IPS-18c (cell line): ENCODE results near the gene ABCD3.
"Not testable (repeated sequence)": the region's sequence is repeated elsewhere in the genome, so short reads cannot be mapped to it uniquely, and the experiment has no call there.

Experiments used
- H3K4me3 ChIP-seq: 2 replicates; pipeline ENCODE4 v1.7.0; 2013; ENCODE audit warnings: low read depth, mild to moderate bottlenecking, low read length, moderate library complexity; ENCODE audit not compliant: insufficient read depth
- H3K9me3 ChIP-seq: one replicate; pipeline ENCODE4 v1.6.1; 2013; ENCODE audit warnings: mild to moderate bottlenecking, low read length, moderate library complexity; ENCODE audit not compliant: control insufficient read depth, insufficient read depth

The ABCD3 gene

DNA sequence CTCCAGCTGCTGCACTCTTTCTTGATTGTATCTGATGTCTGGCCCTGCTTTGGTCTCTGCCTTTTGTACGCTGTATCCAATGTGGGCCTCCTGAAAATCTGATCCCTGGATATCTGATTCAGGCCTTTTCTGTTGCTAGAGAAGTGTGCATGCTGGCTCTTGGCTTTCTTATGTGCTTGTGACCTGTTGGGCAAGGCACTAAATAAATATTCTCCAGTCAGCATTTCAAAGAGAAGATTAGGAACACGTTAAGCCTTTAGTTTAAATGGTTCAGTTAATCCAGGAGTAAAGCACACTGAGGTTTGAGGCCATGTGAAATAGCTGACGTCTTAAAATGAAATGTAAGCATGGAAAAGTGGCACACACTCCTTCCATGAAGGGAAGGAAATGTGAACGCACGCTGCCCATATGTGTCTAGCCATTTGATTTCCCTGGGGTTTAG is 132.6 kb downstream of the ABCD3 start:
- H3K9me3 ChIP-seq, result no peaks in the 10 kb centered on the region
- H3K4me3 ChIP-seq, result no peak overlapping the region

DNA sequence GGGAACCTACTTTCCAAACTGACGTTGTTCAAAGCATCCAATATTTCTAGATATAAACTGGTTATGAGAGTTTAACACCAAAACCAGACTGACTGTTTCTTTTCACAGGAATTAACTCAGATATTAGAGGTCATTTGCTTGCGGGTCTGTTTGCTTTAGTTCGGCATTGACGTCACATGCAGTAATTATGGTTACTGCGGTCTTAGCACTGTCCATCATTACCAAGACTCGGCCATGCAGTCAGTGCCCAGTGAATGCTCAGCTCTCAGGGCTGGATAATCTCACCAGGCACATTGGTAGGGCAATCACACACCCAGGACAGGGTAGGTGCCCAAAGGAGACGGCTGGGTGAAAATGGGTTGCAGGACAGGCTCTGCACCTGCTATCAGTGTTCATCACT is 133.3 kb downstream of the ABCD3 start:
- no peak overlapping the region for H3K4me3 ChIP-seq

DNA sequence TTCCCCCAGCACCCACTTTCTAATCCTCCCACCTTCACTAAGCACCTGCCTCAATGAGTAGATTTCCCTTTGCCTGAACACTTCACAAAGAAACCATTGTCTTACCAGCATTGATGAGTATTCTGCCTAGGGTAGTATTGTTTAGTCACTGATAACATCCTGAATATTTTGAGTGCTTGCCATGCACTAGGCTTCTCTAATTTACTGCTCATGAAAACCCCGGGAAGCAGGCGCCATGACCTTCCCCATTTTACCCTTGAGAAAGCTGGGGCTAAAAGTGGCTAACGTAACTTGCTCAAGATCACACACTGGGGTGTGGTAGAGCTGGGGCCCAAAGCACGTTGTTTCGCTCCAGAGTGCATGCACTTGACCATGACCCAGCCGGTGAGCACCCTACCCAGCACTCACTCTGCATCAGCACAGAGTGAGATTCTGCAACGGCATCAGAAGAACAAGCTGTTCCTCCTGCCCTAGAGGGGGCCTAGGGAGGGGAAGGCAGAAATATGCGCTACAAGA is 133.9 kb downstream of the ABCD3 start:
- H3K9me3 ChIP-seq, result peaks cover 3% of the 10 kb centered on the region
- no peak overlapping the region for H3K4me3 ChIP-seq

More for the DNA sequence above, 133.3 kb downstream of the ABCD3 start:
- peaks cover 3% of the 10 kb centered on the region for H3K9me3 ChIP-seq

DNA sequence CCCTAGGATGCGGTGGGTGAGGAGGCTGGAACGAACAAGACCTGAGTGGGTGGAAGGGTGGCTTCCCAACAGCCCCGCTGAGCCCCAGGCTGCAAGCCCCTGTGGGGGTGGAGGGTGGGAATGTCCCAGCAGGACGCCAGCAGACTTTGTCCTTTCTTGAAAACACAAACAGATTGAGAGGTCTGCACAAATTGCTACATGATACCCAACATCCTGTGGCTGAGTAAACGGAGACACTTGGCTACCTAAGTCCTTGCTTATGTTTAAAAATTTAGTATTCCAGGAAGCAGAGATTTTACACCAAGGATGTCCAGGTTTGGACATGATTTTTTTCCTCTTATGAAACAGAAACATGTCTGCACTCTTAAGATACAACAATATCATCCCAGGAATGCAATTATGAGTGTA is 135.1 kb downstream of the ABCD3 start:
- H3K4me3 ChIP-seq, result no peak overlapping the region
- peaks cover 3% of the 10 kb centered on the region for H3K9me3 ChIP-seq

DNA sequence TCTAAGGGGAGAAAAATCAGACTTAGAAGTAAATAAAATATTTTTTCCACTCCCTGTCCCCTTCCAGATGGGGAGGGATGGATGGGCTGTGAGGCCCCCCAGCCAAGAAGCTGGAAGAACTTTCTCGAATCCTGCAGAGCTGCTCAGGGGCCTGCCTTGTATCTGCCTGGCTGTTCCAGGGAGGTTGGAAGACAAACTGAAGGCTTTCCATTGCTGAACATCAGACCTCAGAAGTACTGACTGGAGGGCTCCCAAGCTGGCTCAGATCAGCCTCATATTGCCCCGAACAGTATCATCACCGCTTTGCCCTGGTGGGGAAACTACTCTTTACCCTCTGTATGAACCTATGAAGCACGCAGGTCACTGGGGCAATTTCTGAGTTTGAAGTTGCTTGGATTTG is 135.7 kb downstream of the ABCD3 start:
- no peak overlapping the region for H3K4me3 ChIP-seq
- peaks cover 3% of the 10 kb centered on the region for H3K9me3 ChIP-seq

DNA sequence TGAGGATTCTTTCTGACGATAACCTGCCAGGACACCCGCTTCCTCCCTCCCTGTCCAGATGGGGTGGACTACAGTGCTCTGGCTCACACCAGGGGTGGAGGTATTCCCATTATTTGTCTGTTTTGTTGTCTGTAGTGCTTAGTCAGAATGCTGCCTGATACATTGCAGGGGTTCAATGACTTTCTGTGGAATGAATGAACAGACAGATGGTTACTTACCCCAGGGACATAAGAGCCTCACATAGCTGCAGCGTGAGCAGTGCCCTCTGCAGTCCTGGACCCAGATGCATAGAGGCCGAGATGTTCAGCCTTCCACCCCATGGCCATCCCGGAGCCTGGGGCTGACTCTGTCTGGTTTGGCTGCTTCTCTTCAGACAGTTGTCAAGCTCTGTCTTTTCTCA is 136.4 kb downstream of the ABCD3 start:
- Histone ChIP-seq H3K4me3 (no peak overlapping the region), H3K9me3 (peaks cover 3% of the 10 kb centered on the region)

DNA sequence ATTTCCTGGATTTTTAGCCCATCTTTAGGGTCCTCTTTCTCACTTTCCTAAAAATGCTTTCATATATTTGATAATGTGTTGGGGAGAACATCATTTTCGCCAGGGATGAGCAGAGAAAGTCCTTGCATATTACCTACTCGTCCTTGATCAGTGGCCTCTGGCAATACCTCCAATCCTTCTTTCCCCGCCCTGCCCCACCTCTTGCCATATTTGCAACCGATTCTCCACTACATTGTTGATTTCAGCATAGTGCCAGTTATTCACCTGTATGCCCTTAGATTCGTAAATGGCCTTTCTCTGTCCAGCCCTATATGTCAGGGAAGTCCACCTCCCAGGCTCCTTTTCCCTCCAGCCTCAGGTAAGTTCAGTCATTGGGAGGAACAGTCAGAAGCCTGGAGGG is 136.9 kb downstream of the ABCD3 start:
- H3K4me3 ChIP-seq, result no peak overlapping the region
- H3K9me3 ChIP-seq, result peaks cover 3% of the 10 kb centered on the region

DNA sequence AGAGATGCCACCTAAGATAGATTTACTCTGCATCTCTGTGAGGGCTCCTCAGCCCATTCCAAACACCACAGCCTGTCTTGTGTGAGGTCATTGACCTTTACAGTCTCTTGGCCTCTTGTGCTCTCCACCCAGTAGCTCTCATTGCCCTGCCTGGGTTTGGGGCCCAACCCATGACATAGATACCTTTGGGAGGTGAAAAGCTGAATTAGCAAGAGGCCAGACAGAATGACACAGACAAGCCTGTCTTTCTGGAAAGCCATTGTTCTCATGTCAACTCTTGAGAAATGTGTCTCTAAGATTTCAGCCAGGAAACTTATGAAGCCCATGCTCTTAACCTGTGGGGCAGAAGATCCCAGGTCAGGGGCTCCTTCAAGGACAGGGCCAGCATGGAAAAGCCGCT is 141.7 kb downstream of the ABCD3 start:
- peaks cover 7% of the 10 kb centered on the region for H3K9me3 ChIP-seq
- no peak overlapping the region for H3K4me3 ChIP-seq

DNA sequence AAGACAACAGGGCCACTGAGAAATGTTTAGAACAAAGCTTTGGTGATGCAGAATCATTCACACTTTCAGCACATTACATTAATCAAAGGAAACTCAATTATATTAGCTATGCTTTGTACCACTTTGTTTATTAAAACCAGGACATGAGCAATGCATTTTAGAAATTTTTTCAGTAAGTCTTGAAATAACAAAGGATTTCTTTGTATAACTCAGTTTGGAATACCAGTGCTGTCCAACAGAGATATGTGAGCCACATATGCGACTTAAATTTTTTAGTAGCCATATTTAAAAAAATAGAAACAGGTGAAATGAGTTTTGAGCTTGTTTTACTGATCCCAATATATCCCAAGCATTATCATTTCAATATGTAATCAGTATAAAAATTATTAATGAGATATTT is 142.1 kb downstream of the ABCD3 start:
- peaks cover 7% of the 10 kb centered on the region for H3K9me3 ChIP-seq

DNA sequence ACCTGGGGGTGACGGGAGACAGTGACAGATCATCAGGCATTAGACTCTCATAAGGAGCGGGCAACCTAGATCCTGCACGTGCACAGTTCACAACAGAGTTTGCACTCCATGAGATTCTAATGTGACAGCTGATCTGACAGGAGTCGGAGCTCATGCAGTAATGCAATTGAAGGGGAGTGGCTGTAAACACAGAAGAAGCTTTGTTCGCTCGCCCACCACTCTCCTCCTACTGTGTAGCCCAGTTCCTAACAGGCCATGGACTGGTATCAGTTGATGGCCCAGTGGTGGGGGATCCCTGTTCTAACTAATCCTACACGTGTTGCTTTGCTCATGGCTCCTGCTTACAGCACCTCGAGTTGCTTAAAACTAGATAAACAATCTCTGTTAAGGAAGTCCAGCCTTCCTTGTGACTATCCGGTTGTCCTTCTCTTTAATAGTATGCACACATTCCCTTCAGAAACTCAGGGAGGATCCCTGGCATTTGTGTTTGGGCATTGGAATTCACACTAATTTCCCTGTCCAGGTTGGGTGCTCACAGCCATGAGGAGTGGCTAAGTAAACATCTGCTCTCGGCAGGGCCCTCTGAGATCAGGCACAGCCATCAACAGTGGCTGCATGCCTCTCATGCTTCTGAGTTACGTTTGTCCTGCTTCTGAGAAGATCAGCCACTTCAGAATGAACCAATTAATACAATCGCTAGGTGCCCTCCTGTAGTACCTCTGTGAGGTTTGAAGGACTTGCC is 144.5 kb downstream of the ABCD3 start:
- Histone ChIP-seq H3K4me3 (no peak overlapping the region), H3K9me3 (peaks cover 6% of the 10 kb centered on the region)

More for the DNA sequence above, 142.1 kb downstream of the ABCD3 start:
- H3K4me3 ChIP-seq, result no peak overlapping the region

DNA sequence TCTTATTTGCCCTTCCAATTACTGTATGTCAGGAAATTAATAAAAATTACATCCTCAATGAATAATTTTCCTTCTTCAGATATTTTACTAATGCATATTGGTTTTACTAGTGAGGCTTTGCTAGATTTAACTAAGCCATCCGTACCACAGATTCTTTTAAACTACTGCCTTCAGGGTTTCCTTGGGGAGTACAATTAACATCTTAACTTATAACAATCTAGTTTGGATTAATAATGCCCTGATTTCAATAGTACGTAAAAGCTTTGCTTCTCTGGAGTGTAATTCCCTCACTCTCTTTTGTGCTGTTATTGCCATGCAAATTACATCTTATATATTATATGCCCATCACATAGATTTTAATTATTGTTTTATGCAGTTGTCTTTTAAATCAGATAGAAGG is 147.7 kb downstream of the ABCD3 start:
- no peak overlapping the region for H3K4me3 ChIP-seq
- H3K9me3 ChIP-seq, result peaks cover 6% of the 10 kb centered on the region

DNA sequence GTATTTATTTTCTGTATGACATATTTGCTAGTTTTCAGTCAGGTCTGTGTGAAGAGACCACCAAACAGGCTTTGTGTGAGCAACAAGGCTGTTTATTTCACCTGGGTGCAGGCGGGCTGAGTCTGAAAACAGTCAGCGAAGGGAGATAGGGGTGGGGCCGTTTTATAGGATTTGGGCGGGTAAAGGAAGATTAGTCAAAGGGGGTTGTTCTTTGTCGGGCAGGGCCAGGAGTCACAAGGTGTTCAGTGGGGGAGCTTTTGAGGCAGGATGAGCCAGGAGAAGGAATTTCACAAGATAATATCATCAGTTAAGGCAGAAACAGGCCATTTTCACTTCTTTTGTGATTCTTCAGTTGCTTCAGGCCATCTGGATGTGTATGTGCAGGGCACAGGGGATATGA is 148.2 kb downstream of the ABCD3 start:
- not testable (repeated sequence) for H3K4me3 ChIP-seq, H3K9me3 ChIP-seq

DNA sequence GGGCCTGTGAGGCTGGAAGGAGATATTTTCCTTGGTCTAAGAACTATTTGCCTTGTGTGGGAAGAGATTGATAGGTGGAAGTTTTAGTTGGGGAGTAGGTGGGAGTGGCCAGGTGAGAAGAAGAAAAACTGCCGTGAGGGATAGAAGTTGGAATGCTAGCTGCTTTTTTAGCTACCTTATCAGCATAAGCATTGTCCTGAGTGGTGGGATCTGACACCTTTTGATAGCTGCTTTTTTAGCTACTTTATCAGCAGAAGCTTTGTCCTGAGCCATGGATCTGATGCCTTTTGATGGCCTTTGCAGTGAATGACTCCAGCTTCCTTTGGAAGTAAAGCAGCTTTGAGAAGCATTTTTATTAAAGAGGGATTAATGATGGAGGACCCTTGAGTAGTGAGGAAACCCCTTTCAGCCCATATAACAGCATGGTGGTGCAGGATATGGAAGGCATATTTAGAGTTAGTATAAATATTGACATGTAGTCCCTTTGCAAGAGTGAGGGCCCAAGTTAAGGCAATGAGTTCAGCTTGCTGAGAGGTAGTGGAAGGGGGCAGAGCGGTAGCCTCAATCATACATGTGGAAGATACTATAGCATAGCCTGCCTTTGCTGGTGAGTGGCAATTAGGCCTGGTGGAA is 149.9 kb downstream of the ABCD3 start:
- H3K9me3 ChIP-seq, H3K4me3 ChIP-seq: not testable (repeated sequence)
